ENCODE measurements around the gene MKI67.
"Not testable (repeated sequence)": the region's sequence is repeated elsewhere in the genome, so short reads cannot be mapped to it uniquely, and the experiment has no call there.

The MKI67 gene

DNA sequence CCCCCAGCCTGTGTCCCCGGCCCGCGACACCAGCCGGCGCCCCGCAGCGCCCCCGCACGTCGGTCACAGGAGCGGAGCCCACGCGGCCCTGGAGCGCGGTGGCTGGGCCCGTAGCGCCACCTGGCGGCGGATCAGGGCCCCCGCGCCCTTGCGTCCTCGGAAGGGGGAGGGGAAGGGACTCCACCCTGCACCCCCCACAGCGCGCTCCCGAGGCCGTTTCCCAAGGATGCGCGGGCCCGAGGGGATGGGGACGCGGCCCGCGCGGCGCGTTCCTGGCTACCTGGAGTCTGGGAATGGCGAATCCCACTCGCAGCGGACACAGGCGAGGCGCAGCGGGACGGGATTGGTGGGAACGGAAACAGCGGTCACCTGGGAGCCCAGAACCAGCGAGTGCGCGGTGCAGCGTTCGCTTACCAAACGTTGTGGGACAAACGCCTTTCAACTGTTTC lies 23.8 kb upstream of the MKI67 start:
- peak; percentile 77 for DNase-seq (ENCODE audit: low spot score)

DNA sequence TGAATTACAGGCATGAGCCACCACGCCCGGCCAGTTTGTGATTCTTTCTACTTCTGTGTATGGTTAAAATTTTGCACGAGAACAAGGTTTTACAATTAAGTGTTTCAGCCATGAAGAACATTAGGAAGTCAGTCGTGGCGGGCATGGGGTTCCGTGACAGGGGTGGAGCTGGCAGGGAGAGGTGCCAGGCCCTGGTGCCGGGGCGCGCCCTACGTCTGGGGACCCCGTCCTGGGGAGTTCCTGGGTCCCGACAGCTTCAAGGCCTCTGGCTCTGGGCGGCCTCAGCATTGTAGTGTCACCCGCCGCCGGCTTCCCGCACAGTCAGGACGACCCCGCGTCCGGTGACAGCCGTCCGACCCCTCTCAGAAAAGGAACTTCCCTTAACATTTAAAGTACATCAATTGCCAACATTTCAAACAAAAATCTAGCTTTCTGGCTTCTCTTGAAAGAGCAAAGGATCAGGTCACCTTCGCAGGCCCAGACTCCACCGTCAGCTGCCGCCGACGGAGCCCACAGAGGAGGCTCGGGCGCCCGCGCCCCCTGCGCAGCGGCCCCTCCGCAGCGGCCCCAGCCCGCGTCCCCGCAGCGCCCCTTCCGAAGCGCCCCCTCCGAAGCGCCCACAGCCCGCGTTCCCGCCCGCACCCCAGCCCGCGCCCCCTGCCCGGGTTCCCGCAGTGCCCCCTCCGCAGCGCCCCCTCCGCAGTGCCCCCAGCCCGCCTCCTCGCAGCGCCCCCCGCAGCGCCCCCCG lies 23.2 kb upstream of the MKI67 start:
- DNase-seq (ENCODE audit: low spot score): no peak

- DNase-seq (ENCODE audit: low spot score): no peak
Observed at GRCh38 chr10:128147669-128148068, 21.4 kb upstream of the MKI67 start.

DNA sequence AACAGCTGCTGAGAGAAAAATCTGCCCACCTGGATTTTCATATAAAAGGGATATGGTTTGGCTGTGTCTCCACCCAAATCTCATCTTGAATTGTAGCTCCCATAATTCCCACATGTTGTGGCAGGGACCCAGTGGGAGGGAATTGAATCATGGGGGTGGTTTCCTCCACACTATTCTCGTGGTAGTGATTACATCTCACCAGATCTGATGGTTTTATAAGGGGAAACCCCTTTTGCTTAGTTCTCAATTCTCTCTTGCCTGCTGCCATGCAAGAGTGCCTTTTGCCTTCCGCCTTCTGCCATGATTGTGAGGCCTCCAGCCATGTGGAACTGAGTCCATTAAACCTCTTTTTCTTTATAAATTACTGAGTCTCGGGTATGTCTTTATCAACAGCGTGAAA lies 20.8 kb upstream of the MKI67 start:
- no peak for DNase-seq (ENCODE audit: low spot score)

DNA sequence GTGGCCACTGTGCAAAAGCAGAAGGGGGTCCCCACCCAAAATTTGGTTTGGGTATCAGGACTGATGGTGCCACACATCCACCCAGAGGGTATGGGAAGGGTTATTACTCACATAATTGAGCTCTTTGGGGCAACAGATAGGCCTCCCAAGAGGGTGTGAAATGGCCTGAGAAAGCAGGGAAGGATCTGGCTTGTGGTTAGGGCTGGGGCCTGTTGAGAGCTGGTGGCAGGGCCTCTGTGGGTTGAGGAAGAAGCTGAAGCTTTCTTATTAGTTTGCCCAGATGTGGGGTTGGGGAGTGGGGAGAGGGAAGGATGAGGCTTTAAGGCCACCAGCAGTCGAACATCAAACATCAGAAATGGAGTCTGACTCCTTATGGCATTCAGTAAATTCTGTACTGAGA lies 18.3 kb upstream of the MKI67 start:
- DNase-seq (ENCODE audit: low spot score): no peak

DNA sequence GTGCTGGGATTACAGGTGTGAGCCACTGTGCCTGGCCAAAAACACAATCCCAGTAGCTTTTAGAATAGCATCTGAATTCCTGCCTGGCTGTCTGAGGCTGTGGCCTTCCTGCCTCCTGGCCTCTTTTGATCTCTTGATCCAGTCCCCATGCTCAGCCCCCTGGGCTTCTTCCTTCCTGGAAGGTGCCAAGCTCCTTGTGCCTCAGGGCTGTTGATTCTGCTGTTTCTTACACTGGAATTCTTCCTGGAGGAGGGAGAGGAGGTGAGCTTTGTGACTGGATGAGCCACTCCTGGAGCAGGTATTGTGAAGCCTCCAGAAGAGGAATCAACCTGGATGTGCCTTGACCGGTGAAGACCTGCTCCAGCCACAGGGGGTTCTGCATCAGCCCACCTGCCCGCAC lies 17.3 kb upstream of the MKI67 start:
- no peak for DNase-seq (ENCODE audit: low spot score)

GRCh38 chr10:128140425-128140824 lies 14.2 kb upstream of the MKI67 start:
- no peak for DNase-seq (ENCODE audit: low spot score)

DNA sequence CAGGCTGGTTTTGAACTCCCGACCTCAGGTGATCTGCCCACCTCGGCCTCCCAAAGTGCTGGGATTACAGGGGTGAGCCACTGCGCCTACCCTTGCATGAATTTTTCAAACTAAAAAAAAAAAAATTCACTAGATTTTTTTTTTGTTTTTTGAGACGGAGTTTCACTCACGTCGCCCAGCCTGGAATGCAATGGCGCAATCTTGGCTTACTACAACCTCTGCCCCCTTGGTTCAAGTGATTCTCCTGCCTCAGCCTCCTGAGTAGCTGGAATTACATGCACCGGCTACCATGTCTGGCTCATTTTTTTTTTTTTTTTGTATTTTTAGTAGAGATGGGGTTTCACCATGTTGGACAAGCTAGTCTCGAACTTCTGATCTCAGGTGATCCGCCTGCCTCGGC lies 12.2 kb upstream of the MKI67 start:
- DNase-seq (ENCODE audit: low spot score): not testable (repeated sequence)

DNA sequence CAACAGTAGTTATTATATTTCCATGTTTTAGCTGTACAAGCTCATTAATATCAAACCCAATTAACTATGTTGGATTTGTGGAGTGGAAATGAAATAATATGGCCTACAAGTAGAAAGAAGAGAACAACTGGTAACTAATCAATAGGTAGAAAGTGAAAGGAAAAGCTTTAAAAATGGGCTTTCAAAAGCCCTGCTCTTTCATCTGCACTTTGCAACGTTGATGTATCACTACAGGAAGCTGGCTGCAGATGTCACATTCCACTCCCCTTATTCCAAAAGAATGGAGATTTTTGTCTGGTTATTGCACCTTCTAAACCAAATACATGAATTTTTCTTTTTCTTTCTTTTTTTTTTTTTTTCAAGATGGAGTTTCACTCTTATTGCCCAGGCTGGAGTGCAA lies 11.7 kb upstream of the MKI67 start:
- no peak for DNase-seq (ENCODE audit: low spot score)

GRCh38 chr10:128130051-128130450 lies 3.8 kb upstream of the MKI67 start:
- DNase-seq (ENCODE audit: low spot score): no peak

- no peak for DNase-seq (ENCODE audit: low spot score)
Observed at GRCh38 chr10:128128582-128128981, 2.4 kb upstream of the MKI67 start.

DNA sequence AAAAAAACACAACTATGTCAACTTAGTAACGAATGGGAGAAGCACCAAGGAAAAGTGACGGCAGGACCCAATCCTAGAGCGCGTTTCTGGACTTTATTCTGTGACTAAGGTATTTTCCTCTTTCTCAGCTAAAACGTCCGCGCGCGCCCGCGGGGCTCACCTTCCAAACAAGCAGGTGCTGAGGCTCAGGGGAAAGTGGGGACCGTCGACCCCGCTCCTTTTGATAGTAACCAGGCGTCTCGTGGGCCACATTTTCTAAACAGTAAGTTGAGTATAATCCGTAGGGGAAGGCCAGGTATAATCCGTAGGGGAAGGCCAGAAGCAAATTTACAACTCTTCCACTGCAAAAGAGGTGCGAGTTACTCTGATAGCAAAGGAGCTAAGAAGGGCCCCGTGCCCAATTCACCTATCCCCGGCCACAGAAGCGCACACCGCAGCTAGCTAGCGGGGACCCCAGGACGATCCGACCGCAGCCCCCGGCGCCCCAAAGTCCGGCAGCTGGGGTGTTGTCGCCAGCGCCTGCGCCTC lies 743 bp downstream of the MKI67 start:
- peak; percentile 11 for DNase-seq (ENCODE audit: low spot score)

DNA sequence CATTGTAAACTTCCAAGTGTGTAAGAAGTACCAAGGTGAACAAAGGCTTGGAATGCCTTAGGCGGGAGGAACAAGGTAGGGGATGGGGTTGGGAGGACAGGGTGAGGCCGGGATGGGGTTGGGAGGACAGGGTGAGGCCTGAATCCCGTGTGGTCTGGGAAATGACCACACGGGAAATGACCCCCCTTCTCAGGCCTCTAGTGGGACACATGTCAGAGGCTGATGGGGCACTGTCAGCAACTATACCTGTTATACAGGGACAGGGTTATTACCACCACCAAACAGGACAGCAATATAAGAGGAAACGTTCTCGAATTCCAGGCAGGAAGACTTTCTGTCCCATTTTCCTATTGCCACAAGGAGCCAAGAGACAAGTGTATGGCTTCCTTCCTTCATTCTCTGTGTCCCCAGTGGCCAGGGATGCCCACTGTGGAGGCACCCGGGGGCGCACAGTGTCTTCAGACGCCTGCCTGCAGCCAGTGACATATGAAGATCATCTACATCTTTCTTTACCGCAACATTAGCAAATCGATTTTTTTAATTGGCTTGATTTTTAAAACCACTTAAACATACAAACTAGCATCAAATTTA lies 1.3 kb downstream of the MKI67 start:
- no peak for DNase-seq (ENCODE audit: low spot score)

- DNase-seq (ENCODE audit: low spot score): no peak
Observed at GRCh38 chr10:128123846-128124245, 2.4 kb downstream of the MKI67 start.

DNA sequence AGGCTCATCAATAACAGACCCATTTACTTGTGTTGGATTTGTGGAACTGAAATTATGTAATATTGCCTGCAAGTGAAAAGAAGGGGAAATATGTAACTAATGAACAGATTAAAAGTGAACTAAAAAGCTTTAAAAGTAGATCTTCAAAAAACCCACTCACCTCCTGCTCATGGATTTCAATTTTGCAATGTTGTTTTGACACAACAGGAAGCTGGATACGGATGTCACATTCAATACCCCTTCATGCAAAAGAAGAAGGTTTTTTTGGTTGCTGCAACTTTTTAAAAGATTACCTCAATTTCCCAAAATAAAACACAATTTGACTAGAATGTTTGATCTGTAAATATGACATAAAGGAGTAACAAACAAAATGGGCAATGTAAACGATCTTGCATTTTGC lies 3.3 kb downstream of the MKI67 start:
- DNase-seq (ENCODE audit: low spot score): no peak

GRCh38 chr10:128121750-128122412 lies 4.3 kb downstream of the MKI67 start:
- DNase-seq (ENCODE audit: low spot score): no peak

DNA sequence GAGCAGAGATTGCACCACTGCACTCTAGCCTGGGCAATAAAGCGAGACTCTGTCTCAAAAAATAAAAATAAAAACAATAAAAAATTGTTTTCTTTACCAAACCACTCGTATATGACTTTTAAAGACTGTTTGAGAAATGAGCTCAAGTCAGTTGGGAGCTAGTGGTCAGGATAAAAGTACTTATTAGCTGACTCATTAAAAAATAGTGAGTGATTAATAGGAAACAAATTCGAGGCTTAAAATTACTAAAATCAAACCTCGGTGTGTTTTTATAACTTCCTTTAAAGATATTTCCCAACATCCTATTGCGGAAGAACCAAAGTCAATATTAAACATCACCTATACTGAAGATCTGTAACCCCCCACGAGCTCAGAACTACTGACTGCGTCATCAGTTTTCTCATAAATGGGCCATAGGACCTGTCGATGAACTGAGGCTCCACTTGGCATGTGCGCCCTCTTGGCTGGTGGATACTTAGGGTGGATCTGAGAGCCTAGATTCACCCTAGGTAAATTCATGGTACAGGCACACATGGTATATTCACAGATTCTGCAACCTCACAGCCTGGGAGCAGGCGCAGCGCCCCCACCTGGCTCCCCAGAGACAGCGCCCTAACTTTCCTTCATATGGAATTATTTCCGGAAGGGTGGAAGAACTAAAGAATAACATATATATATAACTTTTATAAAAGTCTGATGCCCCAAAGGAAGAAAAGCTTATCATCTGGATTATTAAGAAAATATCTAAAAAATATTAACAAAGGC lies 9.2 kb downstream of the MKI67 start:
- no peak for DNase-seq (ENCODE audit: low spot score)

DNA sequence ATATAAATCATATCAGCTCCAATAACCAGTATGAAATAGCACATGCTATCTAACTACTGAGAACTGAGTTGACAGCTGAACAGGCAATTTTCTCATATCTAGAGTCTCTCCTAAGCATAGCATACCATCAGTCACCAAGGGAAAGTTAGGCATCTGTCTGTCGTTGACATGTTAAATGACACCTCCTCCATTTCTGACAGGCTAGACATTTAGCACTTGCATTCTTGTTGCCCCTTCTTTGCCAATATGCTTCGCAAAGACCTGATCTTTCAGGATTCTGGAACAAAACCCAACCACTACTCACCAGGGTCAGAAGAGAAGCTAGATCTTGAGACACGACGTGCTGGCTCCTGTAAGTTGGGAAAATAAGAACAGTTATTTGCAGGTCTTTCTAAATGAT lies 10.0 kb downstream of the MKI67 start:
- no peak for DNase-seq (ENCODE audit: low spot score)

GRCh38 chr10:128115356-128115755 lies 10.9 kb downstream of the MKI67 start:
- no peak for DNase-seq (ENCODE audit: low spot score)

DNA sequence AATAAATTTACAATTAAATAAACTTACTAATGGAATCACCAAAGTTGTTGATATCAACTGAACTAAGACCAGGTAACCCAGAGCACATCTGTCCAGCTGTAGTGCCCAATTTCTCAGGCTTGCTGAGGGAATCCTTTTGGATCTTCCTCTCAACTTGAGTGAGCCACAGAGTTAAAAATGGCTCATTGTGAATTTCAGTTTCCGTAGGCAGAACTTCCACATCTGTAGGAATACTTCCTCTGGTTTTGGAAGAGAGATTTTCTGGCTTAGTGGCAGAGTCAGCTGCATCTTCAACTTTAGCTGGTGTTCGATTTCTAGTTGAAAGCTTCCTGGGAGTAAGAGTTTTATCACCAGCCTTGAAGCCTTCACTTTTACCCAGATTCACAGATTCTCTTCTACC lies 11.3 kb downstream of the MKI67 start:
- no peak for DNase-seq (ENCODE audit: low spot score)

GRCh38 chr10:128113026-128113425 lies 13.2 kb downstream of the MKI67 start:
- no peak for DNase-seq (ENCODE audit: low spot score)

DNA sequence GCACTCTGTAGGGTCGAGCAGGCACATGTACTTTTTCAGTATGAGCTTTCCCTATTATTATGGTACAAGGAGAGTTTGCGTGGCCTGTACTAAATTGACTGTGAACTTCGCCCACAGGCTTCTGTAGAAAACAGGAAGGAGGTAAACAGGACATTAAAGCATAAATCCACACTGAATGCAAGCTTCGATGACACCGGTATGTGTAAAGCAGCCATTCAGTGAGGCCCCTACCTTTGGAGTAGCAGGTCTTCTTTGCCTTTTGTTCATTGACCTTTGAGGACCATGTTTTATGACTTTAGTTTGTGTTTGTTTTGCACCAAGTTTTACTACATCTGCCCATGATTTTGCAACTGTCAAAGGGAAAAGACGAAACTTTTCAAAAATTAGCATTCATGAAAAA lies 14.5 kb downstream of the MKI67 start:
- no peak for DNase-seq (ENCODE audit: low spot score)

All from CD4-positive, alpha-beta T cell treated with Interleukin-15 for 4 hours (primary cell).